HepG2 (cell line): Measurements from ENCODE around the gene TAF7. TPM values are rescaled to one million over a fixed set of nuclear protein-coding genes. Genes with fewer than 3 reads are reported as not detected.

Source experiments
- E2F5 ChIP-seq: sonication (generic); formaldehyde crosslinking; conservative IDR thresholded peaks from 2 replicates; pipeline ENCODE4 v1.4.0; 2020; ENCODE audit warnings: missing genetic modification reagents
- EP300 ChIP-seq, 3 experiments: sonication (generic) in 1 of 3; formaldehyde crosslinking in 1 of 3; IDR thresholded peaks; 2 replicates each; pipeline versions ENCODE4 v1.5.1 to v1.6.1; 2011 to 2020; ENCODE audit warnings: low read depth in 2 of 3, low read length in 2 of 3, borderline replicate concordance in 1 of 3, improper control_type of control experiment in 1 of 3, mild to moderate bottlenecking in 1 of 3, missing genetic modification reagents in 1 of 3, moderate library complexity in 1 of 3
- GABPB1 ChIP-seq: IDR thresholded peaks from 2 replicates; pipeline ENCODE4 v1.6.1; 2016; ENCODE audit warnings: mild to moderate bottlenecking, missing genetic modification reagents, moderate library complexity, missing compliant biosample characterization
- HIVEP1 ChIP-seq: sonication (generic); formaldehyde crosslinking; IDR thresholded peaks from 2 replicates; pipeline ENCODE4 v1.4.0; 2020; ENCODE audit warnings: mild to moderate bottlenecking, missing genetic modification reagents
- HMGXB3 ChIP-seq: sonication (generic); formaldehyde crosslinking; IDR thresholded peaks from 2 replicates; pipeline ENCODE4 v1.4.0; 2020; ENCODE audit warnings: missing genetic modification reagents, borderline replicate concordance
- HNRNPUL1 ChIP-seq: fragments of 200-400 bp; formaldehyde crosslinking; IDR thresholded peaks from 2 replicates; pipeline ENCODE4 v1.6.1; 2017; ENCODE audit warnings: low read depth, mild to moderate bottlenecking, low read length, moderate library complexity
- TRAFD1 ChIP-seq: sonication (generic); formaldehyde crosslinking; IDR thresholded peaks from 2 replicates; pipeline ENCODE4 v1.5.1; 2020; ENCODE audit warnings: missing genetic modification reagents, mild to moderate bottlenecking, borderline replicate concordance
- ZNF18 ChIP-seq: sonication (generic); formaldehyde crosslinking; IDR thresholded peaks from 2 replicates; pipeline ENCODE4 v1.8.0; 2022; ENCODE audit warnings: mild to moderate bottlenecking, missing genetic modification reagents; ENCODE audit not compliant: insufficient replicate concordance
- ZNF205 ChIP-seq: IDR thresholded peaks from 2 replicates; pipeline ENCODE4 v1.6.1; 2018; ENCODE audit warnings: missing biosample characterization, missing genetic modification reagents
- ZNF687 ChIP-seq: sonication (generic); formaldehyde crosslinking; IDR thresholded peaks from 2 replicates; pipeline ENCODE4 v1.5.1; 2020; ENCODE audit warnings: mild to moderate bottlenecking, missing genetic modification reagents, moderate library complexity
- ZNF737 ChIP-seq: sonication (generic); formaldehyde crosslinking; IDR thresholded peaks from 2 replicates; pipeline ENCODE4 v1.5.0; 2020; ENCODE audit warnings: missing genetic modification reagents, mild to moderate bottlenecking, borderline replicate concordance
- polyA plus RNA-seq, 8 experiments: library from polyadenylated mRNA; depleted of rRNA in 3 of 8; stranded (reverse) in 7 of 8; unstranded in 1 of 8; fragments of >200 nt; fragmentation: Illumina TruSeq in 4 of 8; extraction: Trizol in 4 of 8; gene quantifications; 2 replicates each; pipeline versions ENCODE4 v1.2.1 to v1.2.3, GENCODE V29; 2011 to 2016; ENCODE audit warnings: low read depth in 4 of 8, missing spikeins in 1 of 8, mixed read lengths in 1 of 8; ENCODE audit not compliant: insufficient read depth in 1 of 8
- total RNA-seq, 5 experiments: library from RNA; depleted of rRNA; stranded (reverse); fragments of >200 nt; fragmentation: Illumina TruSeq; extraction: Trizol; gene quantifications; 2 replicates each; pipeline ENCODE4 v1.2.3, GENCODE V29; 2016; ENCODE audit warnings: low read depth in 1 of 5

The TAF7 gene
- total and polyA plus RNA-seq, 2 of the 13 experiments (the other 11 are each of a cell fraction or from before 2014, with no cell fraction given): 41.6 to 61.5 TPM

- TF ChIP-seq ZNF687 (peak; percentile 96), ZNF737 (CRISPR knock-in tag) (no peak), HNRNPUL1 (no peak), ZNF205 (no peak), HMGXB3 (CRISPR knock-in tag) (no peak), EP300 (IDR thresholded peaks at IDR 0.05; ENCODE audit: low read depth in 2 of 2, low read length in 2 of 2) (no peak), EP300 (CRISPR knock-in tag; IDR thresholded peaks at IDR 0.05; ENCODE audit: borderline replicate concordance) (no peak), GABPB1 (CRISPR knock-in tag) (peak; percentile 98), ZNF18 (CRISPR knock-in tag) (peak; percentile 87), TRAFD1 (CRISPR knock-in tag) (no peak), E2F5 (CRISPR knock-in tag) (0 out of 2 replicates have a peak, but pooled peaks have one; percentile 42), HIVEP1 (CRISPR knock-in tag) (peak; percentile 71; the same call in 1 of the 2 replicates)
Measured at GRCh38 chr5:141320225-141321169, at the start of gene TAF7 (continued).
